HG02623 (cell line): Measurements from ENCODE around the gene OSBPL7.

Experiments used
- ATAC-seq: cut with Tn5 transposase; IDR thresholded peaks from one replicate; pipeline ENCODE4 v1.9.1; 2021; ENCODE audit warnings: moderate library complexity; ENCODE audit not compliant: unreplicated experiment

OSBPL7 gene

DNA sequence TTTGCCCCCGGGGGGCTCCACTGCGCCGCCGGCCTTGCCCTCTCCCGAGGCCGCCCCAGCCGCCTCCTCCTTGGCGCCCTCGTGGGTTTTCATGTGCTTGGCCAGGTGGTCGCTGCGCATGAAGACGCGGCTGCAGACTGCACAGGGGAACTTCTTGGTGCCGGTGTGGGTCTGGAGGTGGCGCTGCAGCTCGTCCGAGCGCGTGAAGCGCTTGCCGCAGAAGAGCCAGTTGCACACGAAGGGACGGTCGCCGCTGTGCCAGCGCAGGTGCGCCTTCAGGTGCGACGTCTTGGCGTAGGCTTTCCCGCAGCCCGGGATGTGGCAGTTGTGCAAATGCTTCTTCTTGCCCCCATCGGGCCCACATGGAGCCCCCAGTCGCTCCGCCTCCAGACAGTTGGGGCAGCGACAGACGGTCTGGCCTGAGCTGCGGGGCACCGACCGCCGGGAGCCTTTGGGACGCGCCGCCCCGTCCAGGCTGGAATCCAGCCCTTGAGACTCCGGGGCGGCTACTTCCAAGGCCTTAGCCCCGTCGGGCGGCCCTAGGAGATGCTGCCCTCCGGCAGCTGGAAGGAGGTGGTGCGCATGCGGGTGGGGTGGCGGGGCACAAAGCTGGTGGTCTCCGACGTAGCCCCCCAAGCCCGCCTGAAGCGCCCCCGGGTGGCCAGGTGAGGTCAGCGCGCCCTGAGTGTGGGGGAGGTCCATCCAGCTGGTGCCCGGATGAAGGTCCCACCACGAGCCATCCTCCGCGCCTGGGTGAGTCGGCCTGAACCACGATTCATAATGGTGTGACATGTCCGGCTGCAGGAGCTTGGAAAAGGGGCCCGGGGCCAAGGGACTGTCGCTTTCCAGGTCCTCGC, 26.0 kb upstream of the OSBPL7 start:
- no peak for ATAC-seq

DNA sequence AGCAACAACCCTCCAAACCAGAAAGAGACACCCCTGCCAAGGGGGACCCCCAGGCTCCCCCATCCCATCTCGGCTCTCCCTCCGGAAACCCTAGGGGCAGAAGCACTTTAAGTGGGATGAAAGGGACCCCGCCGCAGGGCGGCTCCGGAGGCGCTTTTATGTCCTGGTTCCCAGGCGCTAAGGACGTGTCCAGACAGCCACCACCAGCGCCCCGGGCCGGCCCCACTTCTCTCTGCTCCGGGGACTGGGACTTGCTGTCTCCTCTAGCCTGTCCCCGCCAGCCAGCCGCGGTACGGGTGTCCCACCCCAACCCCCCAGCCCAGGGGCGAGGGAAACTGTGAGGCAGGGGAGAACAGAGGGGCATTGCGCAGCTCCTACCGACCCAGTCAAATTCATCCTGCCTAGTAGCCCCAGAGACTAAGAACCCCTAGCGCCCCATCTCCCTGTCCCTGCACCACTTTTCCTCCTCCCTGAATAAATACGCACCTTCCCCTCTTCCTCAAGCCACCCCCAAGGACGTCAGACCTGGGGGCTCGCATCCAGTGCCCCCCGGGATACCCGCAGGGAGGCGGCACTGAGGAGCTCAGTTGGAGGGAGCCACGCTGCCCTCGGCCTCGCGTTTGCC, 25.2 kb upstream of the OSBPL7 start:
- no peak for ATAC-seq

DNA sequence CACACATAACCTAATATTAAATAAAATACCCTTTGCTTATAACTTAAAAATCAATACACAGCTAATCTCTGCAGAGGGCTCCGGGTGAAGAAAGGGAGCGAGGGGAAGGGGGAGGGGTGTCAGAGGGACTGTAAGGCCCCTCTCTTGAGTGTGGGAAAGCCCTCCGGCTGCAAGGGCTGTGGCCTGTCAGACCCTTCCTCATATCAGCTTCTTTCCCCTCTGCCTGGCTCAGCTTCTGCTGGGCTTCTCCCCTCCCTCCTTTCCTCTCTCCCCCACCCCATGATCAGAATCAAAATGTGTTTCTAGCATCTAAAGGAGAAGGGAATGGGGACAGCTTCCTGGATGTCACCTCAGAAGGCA, 24.1 kb upstream of the OSBPL7 start:
- ATAC-seq, result no peak

DNA sequence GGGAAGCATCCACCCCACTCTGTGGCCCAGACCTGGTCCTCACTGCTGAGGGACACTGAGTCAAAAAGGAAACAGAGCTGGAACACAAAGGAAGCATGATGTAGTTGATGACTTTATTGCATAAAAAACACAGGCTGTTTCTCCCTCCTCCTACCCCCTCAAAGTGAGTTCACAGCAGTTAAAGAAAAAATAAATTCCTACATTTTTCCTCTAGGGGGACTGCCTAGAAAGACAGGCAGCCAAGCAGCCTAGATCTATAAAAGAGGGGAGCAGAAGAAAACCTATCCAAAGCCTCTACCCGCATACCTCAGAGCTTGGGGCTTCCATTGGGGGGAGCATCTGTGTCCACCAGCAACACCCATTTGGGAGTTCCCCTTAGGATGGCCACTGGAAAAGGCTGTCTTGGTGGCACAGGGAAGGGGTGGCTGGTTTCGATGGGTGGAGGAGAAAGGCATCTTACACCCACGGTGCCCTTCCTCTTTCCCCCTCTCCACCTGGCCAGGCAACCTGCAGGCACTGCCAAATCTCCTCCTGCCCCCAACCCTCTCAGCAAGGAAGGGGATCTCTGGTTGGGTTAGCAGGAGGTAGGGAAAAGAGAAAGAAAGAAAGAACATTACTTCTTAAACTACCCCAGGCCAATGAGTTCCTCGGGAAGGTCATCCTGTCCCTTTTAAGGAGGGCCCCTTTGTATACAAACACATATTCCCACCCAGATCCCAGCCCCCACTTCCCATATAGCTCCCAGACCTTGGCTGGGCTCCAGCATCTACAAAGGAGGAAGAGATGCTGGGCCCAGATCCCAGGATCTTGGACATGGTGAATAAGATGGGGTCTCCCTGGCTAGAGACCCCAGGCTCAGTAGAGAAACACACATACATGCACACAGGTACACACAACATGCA, 23.5 kb upstream of the OSBPL7 start:
- ATAC-seq, result no peak

DNA sequence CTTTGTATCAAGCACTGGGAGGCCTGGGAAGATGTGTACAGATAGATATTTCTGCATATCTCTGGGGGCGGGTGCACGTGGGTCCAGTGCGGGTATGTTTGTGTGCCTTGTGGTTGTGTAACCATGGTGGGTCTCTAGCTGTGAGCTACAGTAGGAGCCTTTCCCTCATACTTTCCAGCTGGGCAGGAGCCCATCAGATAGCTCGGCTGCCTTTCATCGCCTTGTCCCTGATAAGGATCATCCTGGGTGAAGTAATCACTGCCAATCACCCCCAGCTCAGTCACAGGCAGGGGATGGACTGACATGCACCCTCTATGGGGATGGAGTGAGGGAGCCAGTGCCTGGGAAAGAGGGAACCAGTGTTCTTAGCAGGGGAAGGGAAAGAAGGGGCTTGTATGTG, 22.6 kb upstream of the OSBPL7 start:
- no peak for ATAC-seq

DNA sequence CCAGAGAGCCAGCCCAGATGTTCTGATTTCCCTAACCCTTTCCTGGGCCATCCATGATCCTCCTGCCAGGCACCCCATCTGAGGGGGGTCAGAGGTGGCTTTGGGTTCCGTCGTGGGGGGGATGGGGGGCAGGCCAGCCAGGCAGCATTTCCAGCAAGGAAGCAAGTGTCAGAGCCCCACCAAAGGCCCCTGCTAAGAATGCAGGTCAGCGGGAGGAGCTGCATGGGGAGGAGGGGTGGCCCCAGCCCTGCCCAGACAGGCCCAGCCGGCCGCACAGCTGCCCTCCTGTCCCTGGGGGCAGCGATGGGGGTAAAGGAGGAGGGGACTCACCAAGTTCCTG, 21.8 kb upstream of the OSBPL7 start:
- ATAC-seq, result no peak

DNA sequence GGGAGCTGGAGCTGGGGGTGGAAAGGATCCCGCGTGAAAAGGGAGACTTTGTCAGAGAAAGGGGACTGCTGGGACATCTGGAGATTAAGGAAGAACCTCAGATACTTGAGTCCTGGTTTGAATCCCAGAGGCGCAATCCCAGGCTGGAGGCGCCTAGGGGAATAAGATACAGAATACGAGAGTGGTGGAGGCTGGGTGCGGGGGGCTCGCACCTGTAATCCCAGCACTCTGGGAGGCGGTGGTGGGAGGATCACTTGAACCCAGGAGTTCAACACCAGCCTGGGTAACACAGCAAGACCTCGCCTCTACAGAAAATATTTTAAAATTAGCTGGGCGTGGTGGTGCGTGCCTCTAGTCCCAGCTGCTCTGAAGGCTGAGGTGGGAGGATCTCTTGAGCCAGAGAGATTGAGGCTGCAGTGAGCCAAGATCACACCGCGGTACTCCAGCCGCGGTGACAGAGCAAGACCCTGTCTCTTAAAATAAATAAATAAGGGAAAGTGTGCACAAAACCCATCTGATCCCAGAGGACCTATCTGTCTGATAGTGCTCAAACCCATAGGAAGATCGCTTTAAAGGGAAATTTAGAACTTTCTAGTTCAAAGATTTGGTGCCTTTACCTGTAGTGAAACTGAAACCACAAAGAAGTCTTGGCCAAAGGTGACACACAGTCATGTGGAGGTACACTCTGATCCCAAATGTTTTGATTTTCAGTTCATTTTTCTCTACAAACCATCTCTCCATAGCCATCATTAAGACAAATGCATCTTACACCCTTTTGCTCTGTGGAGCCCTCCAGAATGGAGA, 20.1 kb upstream of the OSBPL7 start:
- ATAC-seq, result no peak

DNA sequence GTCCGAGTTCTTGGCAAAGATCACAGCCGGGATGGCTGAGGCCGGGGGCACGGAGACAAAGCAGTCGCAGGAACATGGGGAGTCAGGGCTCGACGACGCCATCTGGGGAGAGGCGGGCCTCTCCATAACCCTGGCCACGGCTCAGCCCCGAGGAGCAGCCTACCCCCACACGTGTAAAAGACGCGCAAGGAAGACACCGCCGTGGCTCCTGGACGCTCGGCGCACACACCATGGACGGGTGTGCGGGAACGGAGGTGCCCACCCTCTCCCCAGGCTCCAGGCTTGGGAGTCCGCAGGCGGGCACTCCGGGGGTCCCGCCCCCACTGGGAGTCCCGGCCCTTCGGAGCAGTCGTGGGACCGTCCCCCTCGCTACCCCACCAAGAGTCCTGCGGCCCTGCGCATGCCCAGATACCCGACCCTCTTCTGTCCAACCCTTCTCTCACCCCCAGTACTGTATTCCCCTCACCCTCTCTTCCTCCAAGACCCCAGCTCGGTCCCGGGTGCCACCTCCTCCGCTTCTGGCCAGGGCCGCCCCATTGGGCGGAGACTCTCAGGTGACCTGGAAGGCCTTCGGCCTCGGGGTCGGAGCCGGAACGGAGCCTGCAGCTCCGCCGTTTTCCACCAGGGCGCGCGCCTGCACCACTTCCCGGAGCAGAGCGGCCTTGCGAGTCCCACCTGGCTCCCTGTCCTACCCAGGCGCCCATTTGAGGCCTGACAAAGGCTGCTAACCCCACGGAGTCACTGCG, 19.3 kb upstream of the OSBPL7 start, which contains the start of gene SCRN2:
Gene SCRN2, minus strand, starts transcription at position 532 of the 746 bp plus-strand sequence. Its CDS starts 430 bp downstream, at position 102.
- ATAC-seq, result peak; percentile 76

DNA sequence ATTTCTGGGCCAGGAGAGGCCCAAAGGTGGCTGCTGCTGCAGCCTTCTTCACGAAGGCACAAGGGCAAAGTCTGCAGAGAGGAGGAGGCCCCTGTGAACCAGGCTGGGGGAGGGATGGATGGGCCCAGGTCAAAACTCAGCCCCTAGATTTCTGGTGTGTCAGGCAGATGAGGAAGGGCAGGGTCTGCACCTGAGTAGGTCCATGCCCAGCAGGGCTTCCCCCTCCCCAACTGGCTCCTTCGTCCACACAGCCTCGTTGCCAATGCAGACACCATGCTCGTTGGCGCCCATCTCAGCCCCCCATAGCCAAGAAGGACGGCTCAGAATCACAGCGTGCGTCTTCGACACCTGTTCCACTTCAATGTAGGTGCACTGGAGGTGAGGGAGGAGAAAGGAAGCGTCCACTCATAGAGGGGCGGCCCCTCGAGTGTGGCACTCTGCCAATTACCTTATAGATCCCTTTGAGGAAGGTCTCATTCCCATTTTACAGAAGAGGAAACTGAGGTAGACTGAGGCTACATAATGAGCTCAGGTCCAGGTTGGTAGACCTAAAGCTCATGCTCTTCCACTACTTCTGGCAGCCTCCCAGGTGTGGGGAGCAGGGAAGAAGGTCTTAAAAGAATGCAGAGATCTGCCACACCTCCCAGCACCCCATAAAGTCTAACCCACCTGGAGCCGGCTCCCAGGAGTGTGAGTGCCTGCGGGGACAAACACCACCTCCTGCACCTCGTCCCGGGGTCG, 18.6 kb upstream of the OSBPL7 start:
- ATAC-seq, result no peak

DNA sequence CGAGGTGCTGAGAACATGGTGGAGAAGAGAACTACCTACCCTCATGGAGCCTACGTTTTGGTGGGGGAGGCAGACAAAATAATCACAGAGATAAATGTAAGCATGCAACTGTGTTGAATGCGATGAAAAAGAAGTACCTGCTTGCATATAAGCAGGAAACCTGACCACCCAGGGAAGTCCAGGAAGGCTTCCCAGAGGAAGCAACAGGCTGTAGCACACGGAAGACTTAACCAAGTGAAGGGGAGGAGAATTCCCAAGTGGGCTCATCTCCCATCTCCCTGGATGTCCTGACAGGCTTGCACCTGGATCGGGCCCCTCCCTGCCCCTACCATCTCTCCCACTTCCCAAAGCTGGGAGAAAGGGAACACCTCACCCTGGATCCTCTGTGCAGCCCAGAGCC, 17.5 kb upstream of the OSBPL7 start:
- no peak for ATAC-seq

DNA sequence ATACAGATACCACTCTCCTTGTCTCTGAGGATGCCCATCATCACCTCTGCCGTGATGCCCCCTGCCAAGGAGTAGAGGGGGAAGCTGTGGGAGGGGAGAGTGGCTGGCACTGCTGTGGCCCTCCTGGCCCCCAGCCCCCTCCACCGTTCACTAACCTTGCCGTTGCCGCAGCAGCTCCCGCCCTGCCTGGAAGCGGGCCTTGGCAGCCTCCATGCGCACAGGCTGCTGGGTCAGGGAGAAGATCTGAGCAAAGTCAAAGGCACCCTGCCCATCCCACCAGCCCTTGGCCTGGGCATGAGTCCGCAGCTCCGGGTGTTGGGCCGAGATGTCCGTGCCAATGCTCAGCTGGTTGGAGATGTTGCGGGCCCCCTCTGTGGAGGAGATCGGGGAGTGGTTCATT, 17.0 kb upstream of the OSBPL7 start:
- no peak for ATAC-seq

DNA sequence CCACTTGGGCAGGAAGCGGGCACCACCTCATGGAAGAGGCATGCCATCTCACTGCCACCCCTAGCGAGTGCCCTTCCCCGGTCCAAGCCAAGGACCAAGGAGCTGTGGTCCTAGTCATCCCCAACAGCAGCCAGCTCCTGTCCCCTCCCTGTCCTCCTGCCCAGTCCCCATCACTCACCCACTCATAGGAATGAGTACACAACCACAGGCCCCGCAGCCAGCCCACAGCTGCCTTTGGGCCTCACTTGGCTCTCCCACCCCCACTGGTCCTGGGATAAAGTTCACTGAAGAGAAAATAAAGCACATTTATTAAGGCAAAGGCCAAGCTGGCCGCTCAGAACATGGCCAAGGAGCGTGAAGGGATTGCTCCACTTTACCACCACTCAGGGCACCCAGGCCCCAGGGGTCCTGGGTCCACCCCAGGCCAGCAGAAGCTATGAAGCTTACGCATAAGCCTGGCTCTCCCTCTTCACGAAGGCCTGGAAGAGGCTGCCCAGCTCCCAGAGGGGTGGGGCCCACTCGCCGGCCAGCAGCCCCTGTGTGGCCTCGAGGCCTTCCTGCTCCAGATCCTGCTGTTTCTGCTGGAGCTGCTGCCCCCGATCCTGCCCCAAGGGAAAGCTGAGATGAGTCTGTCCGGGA, 15.9 kb upstream of the OSBPL7 start:
- no peak for ATAC-seq

DNA sequence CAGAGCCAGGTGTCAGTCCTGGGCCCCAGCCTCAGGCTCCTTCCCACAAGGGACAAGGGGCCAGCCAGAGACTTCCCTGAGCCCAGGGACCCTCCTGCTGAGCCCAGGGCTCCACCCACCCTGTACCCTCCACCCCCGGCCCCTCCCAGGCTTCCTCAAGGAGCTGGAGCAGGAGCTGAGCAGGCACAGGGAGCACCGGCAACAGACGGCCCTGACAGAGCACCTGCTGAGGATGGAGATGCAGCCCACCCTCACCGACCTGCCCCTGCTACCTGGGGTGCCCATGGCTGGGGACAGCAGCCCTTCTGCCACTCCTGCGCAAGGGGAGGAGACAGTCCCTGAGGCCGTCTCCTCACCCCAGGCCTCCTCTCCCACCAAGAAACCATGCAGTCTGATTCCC, 15.0 kb upstream of the OSBPL7 start:
- ATAC-seq, result no peak

DNA sequence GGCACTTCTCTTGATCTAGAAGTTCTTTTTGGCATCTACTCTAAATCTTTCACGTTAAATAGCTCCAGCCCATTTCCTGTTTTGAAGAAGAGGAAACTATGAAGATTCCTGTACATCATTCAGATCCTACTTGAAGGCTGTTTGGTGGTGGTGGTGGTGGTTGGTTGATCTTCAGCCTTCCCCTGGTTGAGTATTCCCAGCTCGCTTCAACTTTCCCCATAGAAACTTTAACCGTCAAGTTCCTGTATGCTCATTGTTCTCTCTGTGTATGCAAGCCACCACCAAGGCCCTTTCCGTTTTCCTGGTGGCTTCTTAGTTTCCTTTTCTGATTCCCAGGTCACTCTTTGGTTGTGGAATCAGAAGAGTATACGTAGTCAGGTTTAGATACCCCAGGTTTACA, 13.2 kb upstream of the OSBPL7 start:
- ATAC-seq, result no peak

DNA sequence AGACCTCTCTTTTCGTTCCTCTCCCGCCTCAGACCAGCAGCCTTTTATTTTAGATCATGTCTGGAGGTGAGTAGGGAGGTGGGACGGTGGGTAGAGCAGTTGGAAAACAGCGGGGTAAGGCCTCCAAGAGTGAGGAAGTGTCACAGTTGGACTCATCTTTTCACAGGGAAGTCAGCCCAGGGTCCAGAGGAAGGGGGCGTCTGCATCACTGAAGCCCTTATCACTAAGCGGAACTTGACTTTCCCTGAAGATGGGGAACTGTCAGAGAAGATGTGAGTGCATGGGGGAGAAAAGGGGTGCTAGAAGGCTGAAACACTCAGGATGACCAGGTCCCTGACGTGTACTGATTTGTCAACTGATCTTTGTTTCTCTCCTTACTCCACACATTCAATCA, 10.3 kb upstream of the OSBPL7 start:
- no peak for ATAC-seq

DNA sequence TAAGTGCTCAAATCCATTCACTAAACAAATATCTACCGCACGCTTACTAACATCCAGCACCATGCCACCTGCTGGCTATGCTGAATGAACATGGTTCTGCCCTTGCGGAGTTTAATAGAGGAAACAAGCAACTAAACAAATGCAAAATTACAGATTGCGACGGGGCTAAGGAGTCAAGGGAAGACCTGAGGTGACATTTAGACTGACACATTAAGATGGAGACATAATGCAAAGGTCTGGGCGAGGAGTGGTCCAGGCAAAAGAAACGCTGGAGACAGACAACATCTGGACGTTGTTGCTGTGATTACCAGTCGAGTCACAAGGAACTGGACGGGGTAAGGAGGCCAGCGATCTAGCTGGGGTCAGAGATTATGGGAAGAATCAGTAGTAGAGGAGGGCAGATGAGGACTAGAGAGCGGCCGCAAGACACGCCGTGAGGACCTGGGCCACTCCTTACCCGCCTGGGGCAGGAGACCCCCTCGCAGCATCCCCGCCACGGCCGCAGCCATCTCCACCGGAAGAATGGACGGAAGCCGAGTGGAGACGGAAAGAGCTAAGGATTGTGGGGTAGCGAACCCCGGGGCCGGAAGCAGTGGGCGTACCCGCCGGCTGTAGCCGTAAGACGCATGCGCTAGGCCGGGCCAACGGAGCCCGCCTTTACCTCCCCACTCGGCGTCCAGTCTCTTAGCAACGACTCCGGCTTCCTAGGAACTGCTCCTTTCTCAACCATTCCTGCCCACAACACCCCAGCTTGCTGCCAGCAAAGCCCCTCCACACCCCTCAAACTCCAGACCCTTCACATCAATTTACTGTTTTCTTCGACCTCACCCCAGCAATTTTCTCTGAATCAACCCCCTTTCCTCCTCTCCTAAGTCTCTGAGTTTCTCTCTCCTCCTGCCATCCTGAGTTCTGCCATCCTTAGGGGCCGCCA, 9.7 kb upstream of the OSBPL7 start, which contains the start of the genes LRRC46 and MRPL10:
Gene LRRC46, plus strand, starts transcription at position 668 of the 931 bp plus-strand sequence. CDS start 320 bp downstream, outside the sequence.
Gene MRPL10, minus strand, starts transcription at position 539 of the 931 bp plus-strand sequence. Its CDS starts 30 bp downstream, at position 509.
- peak; percentile 91 for ATAC-seq

DNA sequence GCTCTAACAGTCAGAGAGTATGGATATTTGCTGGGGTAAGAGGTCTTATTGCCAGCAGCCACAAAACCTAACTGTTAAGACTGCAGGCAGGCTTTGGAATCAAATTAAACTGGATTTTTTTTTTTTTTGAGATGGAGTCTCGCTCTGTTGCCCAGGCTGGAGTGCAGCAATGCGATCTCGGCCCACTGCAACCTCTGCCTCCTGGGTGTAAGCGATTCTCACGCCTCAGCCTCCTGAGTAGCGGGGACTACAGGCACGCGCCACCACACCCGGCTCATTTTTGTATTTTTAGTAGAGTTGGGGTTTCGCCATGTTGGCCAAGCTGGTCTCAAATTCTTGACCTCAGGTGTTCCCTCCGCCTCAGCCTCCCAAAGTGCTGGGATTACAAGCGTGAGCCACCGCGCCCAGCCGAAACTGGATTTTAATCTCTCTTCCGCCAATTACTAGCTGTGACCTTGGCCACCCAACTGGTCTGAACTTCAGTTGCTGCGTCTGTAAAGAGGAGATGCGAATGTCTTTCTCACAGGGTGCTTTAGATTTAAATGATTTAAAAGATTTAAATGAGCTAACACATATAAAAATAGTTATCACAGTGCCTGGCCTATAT, 8.9 kb upstream of the OSBPL7 start:
- no peak for ATAC-seq
